ENCODE data around the gene FRY.

DNA sequence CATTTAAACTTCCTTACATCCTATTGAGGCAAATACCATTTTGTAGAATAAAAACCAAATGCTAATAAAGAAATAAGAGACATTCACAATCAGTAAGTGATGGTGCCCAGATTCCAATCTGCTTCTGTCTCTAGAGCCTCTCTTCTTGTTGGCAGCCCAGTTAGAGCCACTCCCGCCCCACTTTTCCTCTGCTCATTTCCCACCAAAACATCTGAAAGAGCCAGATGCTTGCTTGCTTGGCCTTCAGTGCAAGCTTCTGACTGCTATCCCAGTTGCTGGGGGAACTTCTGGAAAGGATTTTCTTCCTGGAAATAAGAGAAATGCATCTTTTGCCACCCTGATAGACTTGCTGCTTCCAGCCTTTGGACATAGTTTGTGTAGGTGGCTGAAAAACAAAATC is 12.9 kb downstream of the FRY start:
- TF ChIP-seq POLR2A (IDR thresholded peaks at IDR 0.05) = no peak
- TF ChIP-seq, protein P1, sequence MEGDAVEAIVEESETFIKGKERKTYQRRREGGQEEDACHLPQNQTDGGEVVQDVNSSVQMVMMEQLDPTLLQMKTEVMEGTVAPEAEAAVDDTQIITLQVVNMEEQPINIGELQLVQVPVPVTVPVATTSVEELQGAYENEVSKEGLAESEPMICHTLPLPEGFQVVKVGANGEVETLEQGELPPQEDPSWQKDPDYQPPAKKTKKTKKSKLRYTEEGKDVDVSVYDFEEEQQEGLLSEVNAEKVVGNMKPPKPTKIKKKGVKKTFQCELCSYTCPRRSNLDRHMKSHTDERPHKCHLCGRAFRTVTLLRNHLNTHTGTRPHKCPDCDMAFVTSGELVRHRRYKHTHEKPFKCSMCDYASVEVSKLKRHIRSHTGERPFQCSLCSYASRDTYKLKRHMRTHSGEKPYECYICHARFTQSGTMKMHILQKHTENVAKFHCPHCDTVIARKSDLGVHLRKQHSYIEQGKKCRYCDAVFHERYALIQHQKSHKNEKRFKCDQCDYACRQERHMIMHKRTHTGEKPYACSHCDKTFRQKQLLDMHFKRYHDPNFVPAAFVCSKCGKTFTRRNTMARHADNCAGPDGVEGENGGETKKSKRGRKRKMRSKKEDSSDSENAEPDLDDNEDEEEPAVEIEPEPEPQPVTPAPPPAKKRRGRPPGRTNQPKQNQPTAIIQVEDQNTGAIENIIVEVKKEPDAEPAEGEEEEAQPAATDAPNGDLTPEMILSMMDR (IDR thresholded peaks at IDR 0.05) = no peak

All from heart left ventricle (tissue), 13 donors.